Duodenal mucosa (tissue), 2 donors: ENCODE data around the gene MYO1H.
A peak's percentile ranks its signal among the peaks of the same experiment; 100 is the strongest.

Experiments used
- H3K27ac ChIP-seq: one replicate; pipeline ENCODE4 v1.7.0; 2013; ENCODE audit warnings: low read depth, low read length
- H3K27me3 ChIP-seq, 2 donors: one replicate each; pipeline ENCODE4 v1.7.0; 2013; ENCODE audit warnings: low read length in 2 of 2, control low read depth in 1 of 2; ENCODE audit not compliant: insufficient read depth in 2 of 2, control insufficient read depth in 1 of 2
- H3K36me3 ChIP-seq, 2 donors: one replicate each; pipeline ENCODE4 v1.7.0; 2013; ENCODE audit warnings: low read length in 2 of 2, control low read depth in 1 of 2; ENCODE audit not compliant: insufficient read depth in 2 of 2, control insufficient read depth in 1 of 2
- H3K4me1 ChIP-seq, 2 donors: one replicate each; pipeline ENCODE4 v1.7.0; 2013; ENCODE audit warnings: low read length in 2 of 2, control low read depth in 1 of 2; ENCODE audit not compliant: insufficient read depth in 2 of 2, control insufficient read depth in 1 of 2
- H3K4me3 ChIP-seq, 2 donors: one replicate each; pipeline ENCODE4 v1.7.0; 2013; ENCODE audit warnings: low read length in 2 of 2, low read depth in 1 of 2
- H3K9ac ChIP-seq, 2 donors: one replicate each; pipeline ENCODE4 v1.7.0; 2013; ENCODE audit warnings: low read length in 2 of 2, low read depth in 1 of 2
- H3K9me3 ChIP-seq, 2 donors: one replicate each; pipeline ENCODE4 v1.7.0; 2013; ENCODE audit warnings: low read length in 2 of 2, control low read depth in 1 of 2; ENCODE audit not compliant: control insufficient read depth in 1 of 2

MYO1H gene

GRCh38 chr12:109476807-109477184, 129.1 kb downstream of the MYO1H start:
- Histone ChIP-seq H3K9ac (peak overlapping the region; percentile 95), H3K36me3 (peaks cover 0 to 6% of the 10 kb centered on the region in 2 donors), H3K9me3 (no peaks in the 10 kb centered on the region), H3K4me1 (peaks cover 17 to 22% of the 10 kb centered on the region in 2 donors), H3K27me3 (no peaks in the 10 kb centered on the region), H3K4me3 (peak overlapping the region; percentile 96 to 97), H3K27ac (peak overlapping the region; percentile 95)

DNA sequence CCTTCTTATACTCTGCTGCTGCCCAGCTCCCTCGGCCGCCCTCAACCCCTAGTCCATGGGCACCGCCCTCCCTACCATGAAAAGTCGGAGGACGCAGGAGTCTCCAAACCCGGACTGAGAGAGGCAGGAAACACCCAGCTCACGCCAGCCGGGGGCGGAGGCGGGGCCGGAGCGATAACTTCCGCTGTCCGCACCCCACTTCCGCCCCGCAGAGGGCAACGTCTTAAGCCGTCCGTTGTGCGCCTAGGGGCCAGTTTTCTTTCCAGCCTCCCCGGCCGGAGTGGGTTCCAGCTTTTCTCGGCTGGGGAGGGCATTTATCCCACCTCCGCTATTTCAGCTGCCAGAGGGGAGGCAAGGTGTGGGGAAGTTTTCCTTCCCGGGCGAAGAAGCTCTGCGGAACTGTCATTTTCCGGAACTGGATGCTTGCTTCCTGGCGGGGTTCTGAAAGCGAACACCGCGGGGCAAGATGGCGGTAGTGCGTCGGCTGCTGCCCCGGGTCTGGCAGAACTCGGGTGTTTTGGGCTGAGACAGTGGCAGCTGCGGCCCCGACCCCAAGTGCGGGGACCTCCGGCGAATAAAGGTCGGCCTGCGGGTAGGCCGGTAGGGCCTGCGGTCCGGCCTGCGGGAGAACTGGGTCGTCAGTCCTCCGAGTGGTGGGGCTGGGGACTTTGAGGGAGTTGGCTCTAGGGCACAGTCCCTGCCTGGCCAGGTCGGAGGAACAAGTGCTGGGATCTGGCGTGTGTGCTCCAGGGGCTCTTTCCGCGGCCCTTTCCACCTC, 129.7 kb downstream of the MYO1H start, which contains the start of the genes KCTD10 and UBE3B:
KCTD10 (minus strand) TSS at position 116 of the 778 bp plus-strand sequence; CDS start at position 78, 38 bp downstream.
UBE3B (plus strand) TSS at position 450 of the 778 bp plus-strand sequence. CDS start 5,918 bp downstream, outside the sequence.
- H3K36me3 ChIP-seq, result peaks cover 0 to 6% of the 10 kb centered on the region in 2 donors
- peak within 1 kb of the TSS; percentile 95 for H3K27ac ChIP-seq
- no peaks in the 10 kb centered on the region for H3K27me3 ChIP-seq
- H3K9me3 ChIP-seq, result no peaks in the 10 kb centered on the region
- peak within 1 kb of the TSS; percentile 96 to 97 for H3K4me3 ChIP-seq
- H3K9ac ChIP-seq, result peak within 1 kb of the TSS; percentile 95
- peaks cover 17 to 22% of the 10 kb centered on the region in 2 donors for H3K4me1 ChIP-seq

DNA sequence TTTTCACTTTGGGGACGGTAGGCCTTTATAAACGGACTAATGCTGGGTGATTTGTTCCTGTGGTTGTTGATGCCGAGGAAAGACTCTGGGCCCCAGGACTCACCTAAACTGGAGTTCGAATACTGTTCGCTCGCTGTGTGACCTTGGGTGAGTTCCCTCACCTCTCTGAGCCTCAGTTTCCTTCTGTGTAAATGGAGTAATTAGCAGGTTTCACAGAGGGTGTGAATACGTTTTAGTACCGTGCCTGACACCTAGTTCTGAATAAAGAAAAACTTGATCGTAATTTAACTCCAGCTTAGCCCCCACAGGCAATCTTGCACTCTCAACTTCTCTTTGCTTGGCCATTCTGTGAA, 130.2 kb downstream of the MYO1H start:
- Histone ChIP-seq H3K27ac (no peak overlapping the region), H3K27me3 (no peaks in the 10 kb centered on the region), H3K4me1 (peaks cover 17 to 22% of the 10 kb centered on the region in 2 donors), H3K4me3 (peak overlapping the region; percentile 96 to 97), H3K9ac (peak overlapping the region; percentile 95), H3K9me3 (no peaks in the 10 kb centered on the region), H3K36me3 (peaks cover 0 to 3% of the 10 kb centered on the region in 2 donors)

DNA sequence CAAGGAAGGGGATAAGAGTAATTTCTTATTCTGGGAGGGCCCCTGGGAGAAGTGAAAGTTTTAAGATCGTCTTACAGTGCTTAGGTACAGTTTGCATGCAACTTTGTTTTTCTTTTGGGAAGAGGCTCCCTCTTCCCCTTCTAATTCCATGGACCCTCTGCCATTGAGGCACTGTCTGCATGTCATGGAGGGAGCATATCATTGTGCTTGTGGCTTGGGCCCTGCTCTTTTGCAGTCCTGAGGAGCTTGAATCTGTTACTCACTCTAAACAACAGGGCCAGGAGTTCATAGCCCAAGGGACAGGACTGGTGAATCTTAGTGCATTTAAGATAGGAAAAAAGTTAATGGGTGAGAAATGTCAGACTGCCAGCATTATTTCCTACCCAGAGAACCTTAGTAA, 132.1 kb downstream of the MYO1H start:
- no peak overlapping the region for H3K4me3 ChIP-seq
- H3K4me1 ChIP-seq, result peaks cover 17 to 22% of the 10 kb centered on the region in 2 donors
- H3K27me3 ChIP-seq, result no peaks in the 10 kb centered on the region
- no peaks in the 10 kb centered on the region for H3K9me3 ChIP-seq
- H3K36me3 ChIP-seq, result peaks cover 7 to 15% of the 10 kb centered on the region in 2 donors
- no peak overlapping the region for H3K9ac ChIP-seq
- no peak overlapping the region for H3K27ac ChIP-seq

DNA sequence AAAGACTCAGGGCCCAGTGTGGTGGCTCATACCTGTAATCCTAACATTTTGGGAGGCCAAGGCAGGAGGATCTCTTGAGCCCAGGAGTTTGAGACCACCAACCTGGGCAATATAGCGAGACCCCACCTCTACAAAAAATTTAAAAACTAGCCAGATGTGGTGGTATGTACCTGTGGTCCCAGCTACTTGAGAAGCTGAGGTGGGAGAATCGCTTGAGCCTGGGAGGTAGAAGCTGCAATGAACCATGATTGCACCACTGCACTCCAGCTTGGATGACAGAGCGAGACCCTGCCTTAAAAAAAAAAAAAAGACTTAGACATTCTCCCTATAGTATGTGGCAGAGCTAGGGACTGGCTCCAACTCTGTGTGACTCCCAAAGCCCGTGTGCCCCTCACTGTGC, 132.7 kb downstream of the MYO1H start:
- no peak overlapping the region for H3K9ac ChIP-seq
- H3K27me3 ChIP-seq, result no peaks in the 10 kb centered on the region
- H3K9me3 ChIP-seq, result no peaks in the 10 kb centered on the region
- H3K4me3 ChIP-seq, result no peak overlapping the region
- H3K36me3 ChIP-seq, result peaks cover 12 to 21% of the 10 kb centered on the region in 2 donors
- no peak overlapping the region for H3K27ac ChIP-seq
- H3K4me1 ChIP-seq, result peaks cover 17 to 22% of the 10 kb centered on the region in 2 donors

- H3K36me3 ChIP-seq, result peaks cover 26 to 36% of the 10 kb centered on the region in 2 donors
- H3K4me1 ChIP-seq, result peaks cover 7 to 8% of the 10 kb centered on the region in 2 donors
- H3K4me3 ChIP-seq, result no peak overlapping the region
- H3K9ac ChIP-seq, result no peak overlapping the region
- no peak overlapping the region for H3K27ac ChIP-seq
- no peaks in the 10 kb centered on the region for H3K27me3 ChIP-seq
- no peaks in the 10 kb centered on the region for H3K9me3 ChIP-seq
Measured at GRCh38 chr12:109481863-109482262, 134.2 kb downstream of the MYO1H start.

DNA sequence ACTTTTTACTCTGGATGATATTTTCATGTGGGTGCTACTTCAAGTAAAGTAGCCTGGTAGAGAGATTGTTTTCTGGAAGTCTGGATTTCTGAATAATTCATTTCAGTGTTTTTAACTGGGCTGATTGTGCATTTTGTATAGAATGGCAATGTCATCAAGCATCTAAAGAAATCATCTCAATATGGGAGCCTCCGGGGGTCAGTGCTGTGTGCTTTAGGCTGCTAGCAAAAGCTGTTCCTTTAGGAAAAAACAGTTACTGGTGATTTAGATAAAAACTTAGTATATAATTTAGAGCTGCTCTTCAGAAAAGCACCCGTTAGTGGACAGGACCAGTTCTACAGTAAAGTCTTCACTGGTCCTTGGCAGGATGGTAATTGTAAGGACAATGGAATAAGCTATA, 134.8 kb downstream of the MYO1H start:
- peaks cover 32 to 42% of the 10 kb centered on the region in 2 donors for H3K36me3 ChIP-seq
- no peak overlapping the region for H3K9ac ChIP-seq
- peaks cover 7 to 8% of the 10 kb centered on the region in 2 donors for H3K4me1 ChIP-seq
- no peak overlapping the region for H3K27ac ChIP-seq
- no peak overlapping the region for H3K4me3 ChIP-seq
- no peaks in the 10 kb centered on the region for H3K27me3 ChIP-seq
- H3K9me3 ChIP-seq, result no peaks in the 10 kb centered on the region

- Histone ChIP-seq H3K9me3 (no peaks in the 10 kb centered on the region), H3K4me3 (no peak overlapping the region), H3K4me1 (peaks cover 6 to 8% of the 10 kb centered on the region in 2 donors), H3K27ac (no peak overlapping the region), H3K9ac (no peak overlapping the region), H3K27me3 (no peaks in the 10 kb centered on the region), H3K36me3 (peaks cover 36 to 46% of the 10 kb centered on the region in 2 donors)
Measured at GRCh38 chr12:109482894-109483293, 135.2 kb downstream of the MYO1H start.

DNA sequence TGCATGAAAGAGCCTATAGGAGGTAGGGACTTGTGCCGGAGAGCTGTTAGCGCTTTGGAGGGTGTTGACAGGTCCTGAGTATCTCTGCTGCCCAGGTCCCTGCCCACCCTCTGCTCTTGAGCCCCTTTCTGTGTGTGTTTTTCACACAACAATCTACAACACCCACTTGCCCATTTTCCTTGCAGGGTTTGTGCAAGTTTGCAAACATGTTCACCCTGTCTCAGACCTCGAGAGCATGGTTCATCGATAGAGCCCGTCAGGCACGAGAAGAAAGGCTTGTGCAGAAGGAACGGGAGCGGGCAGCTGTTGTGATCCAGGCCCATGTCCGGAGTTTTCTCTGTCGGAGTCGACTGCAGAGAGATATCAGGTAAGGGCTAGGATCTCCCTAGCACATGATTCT, 135.6 kb downstream of the MYO1H start:
- Histone ChIP-seq H3K27ac (no peak overlapping the region), H3K36me3 (peaks cover 39 to 51% of the 10 kb centered on the region in 2 donors), H3K4me1 (peaks cover 4 to 5% of the 10 kb centered on the region in 2 donors), H3K9me3 (no peaks in the 10 kb centered on the region), H3K27me3 (no peaks in the 10 kb centered on the region), H3K4me3 (no peak overlapping the region), H3K9ac (no peak overlapping the region)

DNA sequence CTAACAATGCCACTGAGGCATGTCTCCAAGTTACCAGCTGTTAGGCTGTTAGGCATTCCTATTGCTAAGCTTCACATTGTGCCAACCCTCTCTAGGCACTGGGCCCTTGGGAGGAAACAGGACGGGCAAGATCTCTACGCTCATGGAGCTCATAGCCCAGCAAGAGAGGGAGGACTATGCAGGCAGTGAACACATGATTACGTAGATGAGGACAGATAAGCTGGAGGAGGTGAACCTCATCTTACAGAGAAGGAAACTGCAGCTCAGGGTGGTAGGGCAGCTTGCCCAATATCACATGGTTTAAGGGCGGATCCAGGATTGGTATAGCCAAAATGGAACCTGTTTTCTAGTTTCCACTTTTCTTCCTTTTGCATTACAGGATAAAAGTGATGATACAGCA, 137.5 kb downstream of the MYO1H start:
- H3K4me3 ChIP-seq, result no peak overlapping the region
- peaks cover 53 to 69% of the 10 kb centered on the region in 2 donors for H3K36me3 ChIP-seq
- H3K27ac ChIP-seq, result no peak overlapping the region
- H3K9ac ChIP-seq, result no peak overlapping the region
- H3K4me1 ChIP-seq, result no peaks in the 10 kb centered on the region
- no peaks in the 10 kb centered on the region for H3K9me3 ChIP-seq
- no peaks in the 10 kb centered on the region for H3K27me3 ChIP-seq
